ENCODE results near the gene FOXQ1.

DNA sequence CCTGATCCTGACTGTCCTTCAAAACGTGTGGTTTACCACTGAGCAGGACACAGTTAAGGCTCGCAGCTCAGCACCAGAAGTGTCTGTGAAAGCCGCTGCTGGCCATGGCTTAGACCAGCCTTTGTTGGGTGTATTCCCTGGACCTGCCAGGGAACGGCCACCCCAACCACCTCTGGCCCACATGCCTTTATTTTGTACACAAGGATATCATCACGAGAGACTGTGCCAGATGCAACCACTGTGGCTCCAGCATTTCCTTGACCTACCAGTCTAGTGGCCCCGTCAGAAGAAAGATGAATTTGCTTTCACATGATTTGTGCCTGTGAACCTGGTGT lies 49.2 kb upstream of the FOXQ1 start:
- TF ChIP-seq CTCF (IDR thresholded peaks at IDR 0.05) = no peak
- TF ChIP-seq POLR2AphosphoS5 (IDR thresholded peaks at IDR 0.05; ENCODE audit: insufficient read depth in 1 of 2, low read depth in 1 of 2) = no peak
- TF ChIP-seq POLR2A (IDR thresholded peaks at IDR 0.05) = no peak
